ENCODE results near the gene PAX9. TPM values are rescaled to one million over a fixed set of nuclear protein-coding genes. Genes with fewer than 3 reads are reported as not detected.

PAX9 gene
- total and polyA plus RNA-seq, 7 experiments from 2014 or later = 0.05 TPM; not detected in 6

- DNase-seq (no peak), ATAC-seq (no peak)
- H3K27me3 ChIP-seq (ENCODE audit: control insufficient read depth in 2 of 2, insufficient read depth in 2 of 2, low read length in 2 of 2) = no peaks in the 10 kb centered on the region
- CTCF ChIA-PET = no interaction called here
- H3K27ac Mint-ChIP-seq = no peak overlapping the region
- H3K4me1 Mint-ChIP-seq = no peaks in the 10 kb centered on the region
- no peaks in the 10 kb centered on the region for H3K36me3 ChIP-seq (ENCODE audit: control insufficient read depth in 2 of 3, insufficient read depth in 3 of 3, low read length in 3 of 3)
- H3K4me3 ChIP-seq (ENCODE audit: low read length) = no peak overlapping the region
- no peaks in the 10 kb centered on the region for H3K4me1 ChIP-seq (ENCODE audit: control insufficient read depth in 2 of 2, insufficient read depth in 2 of 2, low read length in 2 of 2)
- H3K27ac ChIP-seq (ENCODE audit: low read depth, low read length) = no peak overlapping the region
- intact Hi-C loops (cut with micrococcal nuclease) = no loop called here
- no peaks in the 10 kb centered on the region for H3K36me3 Mint-ChIP-seq
- H3K27me3 Mint-ChIP-seq = peaks cover 0 to 6% (median 0%) of the 10 kb centered on the region in 5 donors
- no peaks in the 10 kb centered on the region for H3K9me3 ChIP-seq (ENCODE audit: control insufficient read depth in 2 of 3, low read length in 3 of 3)
- peaks cover 0 to 7% (median 0%) of the 10 kb centered on the region in 11 donors for H3K9me3 Mint-ChIP-seq
- no peak overlapping the region for H3K4me3 Mint-ChIP-seq
- POLR2A ChIA-PET = no interaction called here
These were observed 52.5 kb downstream of the PAX9 start for GRCh38 chr14:36713960-36714703.

- Mint-ChIP-seq H3K27me3 (peaks cover 0 to 7% (median 0%) of the 10 kb centered on the region in 5 donors), H3K4me1 (no peaks in the 10 kb centered on the region), H3K4me3 (no peak overlapping the region), H3K36me3 (no peaks in the 10 kb centered on the region), H3K27ac (no peak overlapping the region), H3K9me3 (peaks cover 0 to 7% (median 0%) of the 10 kb centered on the region in 11 donors)
- ATAC-seq = no peak
- Histone ChIP-seq H3K4me1 (ENCODE audit: control insufficient read depth in 2 of 2, insufficient read depth in 2 of 2, low read length in 2 of 2) (no peaks in the 10 kb centered on the region), H3K9me3 (ENCODE audit: control insufficient read depth in 2 of 3, low read length in 3 of 3) (no peaks in the 10 kb centered on the region), H3K27ac (ENCODE audit: low read depth, low read length) (no peak overlapping the region), H3K27me3 (ENCODE audit: control insufficient read depth in 2 of 2, insufficient read depth in 2 of 2, low read length in 2 of 2) (no peaks in the 10 kb centered on the region), H3K36me3 (ENCODE audit: control insufficient read depth in 2 of 3, insufficient read depth in 3 of 3, low read length in 3 of 3) (no peaks in the 10 kb centered on the region), H3K4me3 (ENCODE audit: low read length) (no peak overlapping the region)
- no peak for DNase-seq
- ChIA-PET POLR2A (no interaction called here), CTCF (no interaction called here)
- intact Hi-C loops (cut with micrococcal nuclease) = no loop called here
These were observed 55.0 kb downstream of the PAX9 start for GRCh38 chr14:36716614-36717184.

- Mint-ChIP-seq H3K4me1 (no peaks in the 10 kb centered on the region), H3K9me3 (peaks cover 0 to 7% (median 0%) of the 10 kb centered on the region in 11 donors), H3K4me3 (no peak overlapping the region), H3K36me3 (no peaks in the 10 kb centered on the region), H3K27ac (no peak overlapping the region), H3K27me3 (peaks cover 0 to 10% (median 0%) of the 10 kb centered on the region in 5 donors)
- ATAC-seq (no peak), DNase-seq (no peak)
- Histone ChIP-seq H3K36me3 (ENCODE audit: control insufficient read depth in 2 of 3, insufficient read depth in 3 of 3, low read length in 3 of 3) (no peaks in the 10 kb centered on the region), H3K4me1 (ENCODE audit: control insufficient read depth in 2 of 2, insufficient read depth in 2 of 2, low read length in 2 of 2) (no peaks in the 10 kb centered on the region), H3K27ac (ENCODE audit: low read depth, low read length) (no peak overlapping the region), H3K27me3 (ENCODE audit: control insufficient read depth in 2 of 2, insufficient read depth in 2 of 2, low read length in 2 of 2) (no peaks in the 10 kb centered on the region), H3K9me3 (ENCODE audit: control insufficient read depth in 2 of 3, low read length in 3 of 3) (no peaks in the 10 kb centered on the region), H3K4me3 (ENCODE audit: low read length) (no peak overlapping the region)
- intact Hi-C loops (cut with micrococcal nuclease) = no loop called here
- ChIA-PET POLR2A (no interaction called here), CTCF (no interaction called here)
These were observed 55.7 kb downstream of the PAX9 start for GRCh38 chr14:36717363-36717762.

GRCh38 chr14:36718216-36718615 is 56.6 kb downstream of the PAX9 start:
- Mint-ChIP-seq H3K27me3 (peaks cover 0 to 15% (median 4%) of the 10 kb centered on the region in 5 donors), H3K4me3 (no peak overlapping the region), H3K36me3 (no peaks in the 10 kb centered on the region), H3K27ac (no peak overlapping the region), H3K9me3 (peaks cover 0 to 7% (median 0%) of the 10 kb centered on the region in 11 donors), H3K4me1 (no peaks in the 10 kb centered on the region)
- H3K27ac ChIP-seq (ENCODE audit: low read depth, low read length) = no peak overlapping the region
- H3K4me1 ChIP-seq (ENCODE audit: control insufficient read depth in 2 of 2, insufficient read depth in 2 of 2, low read length in 2 of 2) = no peaks in the 10 kb centered on the region
- no peak for DNase-seq
- no peaks in the 10 kb centered on the region for H3K9me3 ChIP-seq (ENCODE audit: control insufficient read depth in 2 of 3, low read length in 3 of 3)
- intact Hi-C loops (cut with micrococcal nuclease) = no loop called here
- CTCF ChIA-PET = interaction anchor here (0.9 kb wide), 1 partner anchor 11 kb away, joined by 4 read pairs; no protein-coding TSS in a partner anchor
- POLR2A ChIA-PET = no interaction called here
- no peaks in the 10 kb centered on the region for H3K36me3 ChIP-seq (ENCODE audit: control insufficient read depth in 2 of 3, insufficient read depth in 3 of 3, low read length in 3 of 3)
- no peaks in the 10 kb centered on the region for H3K27me3 ChIP-seq (ENCODE audit: control insufficient read depth in 2 of 2, insufficient read depth in 2 of 2, low read length in 2 of 2)
- ATAC-seq = no peak
- H3K4me3 ChIP-seq (ENCODE audit: low read length) = no peak overlapping the region

- Mint-ChIP-seq H3K4me3 (no peak overlapping the region), H3K4me1 (no peaks in the 10 kb centered on the region), H3K9me3 (peaks cover 0 to 7% (median 0%) of the 10 kb centered on the region in 11 donors), H3K27me3 (peaks cover 0 to 15% (median 4%) of the 10 kb centered on the region in 5 donors), H3K36me3 (no peaks in the 10 kb centered on the region), H3K27ac (no peak overlapping the region)
- ChIA-PET POLR2A (no interaction called here), CTCF (no interaction called here)
- H3K27ac ChIP-seq (ENCODE audit: low read depth, low read length) = no peak overlapping the region
- no peak for ATAC-seq
- no peak for DNase-seq
- H3K4me1 ChIP-seq (ENCODE audit: control insufficient read depth in 2 of 2, insufficient read depth in 2 of 2, low read length in 2 of 2) = no peaks in the 10 kb centered on the region
- H3K9me3 ChIP-seq (ENCODE audit: control insufficient read depth in 2 of 3, low read length in 3 of 3) = no peaks in the 10 kb centered on the region
- no peaks in the 10 kb centered on the region for H3K36me3 ChIP-seq (ENCODE audit: control insufficient read depth in 2 of 3, insufficient read depth in 3 of 3, low read length in 3 of 3)
- H3K4me3 ChIP-seq (ENCODE audit: low read length) = no peak overlapping the region
- intact Hi-C loops (cut with micrococcal nuclease) = no loop called here
- no peaks in the 10 kb centered on the region for H3K27me3 ChIP-seq (ENCODE audit: control insufficient read depth in 2 of 2, insufficient read depth in 2 of 2, low read length in 2 of 2)
These were observed 58.2 kb downstream of the PAX9 start for GRCh38 chr14:36719823-36720222.

GRCh38 chr14:36720657-36721056 is 59.0 kb downstream of the PAX9 start:
- Mint-ChIP-seq H3K36me3 (no peaks in the 10 kb centered on the region), H3K27me3 (peaks cover 0 to 15% (median 4%) of the 10 kb centered on the region in 5 donors), H3K27ac (no peak overlapping the region), H3K4me3 (no peak overlapping the region), H3K9me3 (peaks cover 0 to 7% (median 0%) of the 10 kb centered on the region in 11 donors), H3K4me1 (no peaks in the 10 kb centered on the region)
- Histone ChIP-seq H3K27ac (ENCODE audit: low read depth, low read length) (no peak overlapping the region), H3K9me3 (ENCODE audit: control insufficient read depth in 2 of 3, low read length in 3 of 3) (no peaks in the 10 kb centered on the region), H3K36me3 (ENCODE audit: control insufficient read depth in 2 of 3, insufficient read depth in 3 of 3, low read length in 3 of 3) (no peaks in the 10 kb centered on the region), H3K4me3 (ENCODE audit: low read length) (no peak overlapping the region), H3K4me1 (ENCODE audit: control insufficient read depth in 2 of 2, insufficient read depth in 2 of 2, low read length in 2 of 2) (no peaks in the 10 kb centered on the region), H3K27me3 (ENCODE audit: control insufficient read depth in 2 of 2, insufficient read depth in 2 of 2, low read length in 2 of 2) (no peaks in the 10 kb centered on the region)
- DNase-seq (no peak), ATAC-seq (no peak)
- CTCF ChIA-PET = no interaction called here
- intact Hi-C loops (cut with micrococcal nuclease) = no loop called here
- POLR2A ChIA-PET = no interaction called here

- intact Hi-C loops (cut with micrococcal nuclease) = no loop called here
- Histone ChIP-seq H3K27ac (ENCODE audit: low read depth, low read length) (no peak overlapping the region), H3K4me1 (ENCODE audit: control insufficient read depth in 2 of 2, insufficient read depth in 2 of 2, low read length in 2 of 2) (no peaks in the 10 kb centered on the region), H3K9me3 (ENCODE audit: control insufficient read depth in 2 of 3, low read length in 3 of 3) (no peaks in the 10 kb centered on the region), H3K27me3 (ENCODE audit: control insufficient read depth in 2 of 2, insufficient read depth in 2 of 2, low read length in 2 of 2) (no peaks in the 10 kb centered on the region), H3K4me3 (ENCODE audit: low read length) (no peak overlapping the region), H3K36me3 (ENCODE audit: control insufficient read depth in 2 of 3, insufficient read depth in 3 of 3, low read length in 3 of 3) (no peaks in the 10 kb centered on the region)
- no peaks in the 10 kb centered on the region for H3K36me3 Mint-ChIP-seq
- H3K4me1 Mint-ChIP-seq = no peaks in the 10 kb centered on the region
- no peak overlapping the region for H3K4me3 Mint-ChIP-seq
- ChIA-PET CTCF (no interaction called here), POLR2A (no interaction called here)
- no peak overlapping the region for H3K27ac Mint-ChIP-seq
- H3K27me3 Mint-ChIP-seq = peaks cover 0 to 15% (median 4%) of the 10 kb centered on the region in 5 donors
- DNase-seq = no peak
- no peak for ATAC-seq
- peaks cover 0 to 7% (median 0%) of the 10 kb centered on the region in 11 donors for H3K9me3 Mint-ChIP-seq
These were observed 60.2 kb downstream of the PAX9 start for GRCh38 chr14:36721877-36722276.

Measured in naive thymus-derived CD4-positive, alpha-beta T cell (primary cell).